HUDEP-2 (cell line): ENCODE results near the gene INPP5A.

Experiments
- DNase-seq, 76 experiments: peaks; one replicate each; lab custom pipeline; 2025; ENCODE audit not compliant: unreplicated experiment in 76 of 76; lab: John Stamatoyannopoulos, UW

Gene INPP5A

DNA sequence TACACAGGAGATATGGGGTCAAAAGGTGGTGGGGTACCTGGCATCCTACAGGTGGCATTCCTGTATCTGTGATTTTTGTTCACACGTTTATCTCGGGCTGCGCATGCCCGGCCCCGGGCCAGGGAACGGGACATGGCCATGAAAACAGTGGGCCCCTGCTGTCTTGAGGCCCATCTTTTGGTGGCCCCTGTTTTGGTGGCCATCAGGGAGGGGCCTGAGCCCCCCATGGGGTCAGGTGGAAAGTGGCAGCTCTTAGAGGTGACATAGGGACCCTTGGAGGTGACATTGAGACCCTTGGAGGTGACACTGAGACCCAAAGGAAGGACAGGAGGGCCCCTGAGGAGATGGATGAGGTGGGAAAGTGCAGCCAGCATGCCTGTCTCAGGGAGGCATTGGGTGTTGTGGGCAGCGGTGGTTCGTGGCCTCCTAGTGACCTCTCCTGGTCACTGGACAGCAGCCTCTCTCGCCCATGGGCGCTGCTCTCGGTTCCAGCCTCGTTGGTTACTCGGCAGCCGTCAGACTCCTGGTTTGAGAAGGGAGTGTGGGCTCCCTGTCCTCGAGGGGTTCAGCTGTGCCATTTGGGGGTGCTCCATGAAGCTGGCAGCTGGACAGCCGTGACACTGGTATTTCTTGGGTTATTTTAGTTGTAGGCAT is 39.9 kb downstream of the INPP5A start:
- peak in 1 of 76 experiments; percentile 8 for DNase-seq

DNA sequence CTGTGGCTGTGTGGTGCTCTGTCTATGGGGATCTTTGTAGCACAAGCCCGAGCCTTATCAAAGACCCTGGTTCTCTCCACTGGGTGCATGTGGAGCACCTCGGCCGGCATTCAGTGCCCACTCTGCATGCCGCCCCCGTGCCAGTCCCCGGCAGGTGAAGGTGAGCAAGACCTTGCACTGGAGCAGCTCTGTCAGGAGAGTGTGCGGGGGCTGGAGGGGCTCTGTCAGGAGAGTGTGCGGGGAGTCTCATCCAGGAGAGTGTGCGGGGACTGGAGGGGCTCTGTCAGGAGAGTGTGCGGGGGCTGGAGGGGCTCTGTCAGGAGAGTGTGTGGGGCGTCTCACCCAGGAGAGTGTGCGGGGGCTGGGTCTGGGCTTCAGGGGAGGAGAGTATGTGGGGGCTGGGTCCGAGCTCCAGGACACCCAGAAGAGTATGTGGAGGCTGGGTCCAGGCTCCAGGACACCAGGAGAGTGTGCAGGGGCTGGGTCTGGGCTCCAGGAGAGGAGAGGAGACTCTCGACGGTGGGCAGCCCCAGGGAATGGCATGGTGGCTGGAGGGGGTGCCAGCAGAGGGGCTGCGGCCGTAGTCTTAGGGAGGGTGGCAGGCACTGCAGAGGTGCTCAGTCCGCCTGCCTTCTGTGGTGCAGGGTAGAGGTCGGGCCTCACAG is 40.8 kb downstream of the INPP5A start:
- DNase-seq: no peak

- no peak for DNase-seq
Observed at GRCh38 chr10:132579027-132579859, 41.7 kb downstream of the INPP5A start.

DNA sequence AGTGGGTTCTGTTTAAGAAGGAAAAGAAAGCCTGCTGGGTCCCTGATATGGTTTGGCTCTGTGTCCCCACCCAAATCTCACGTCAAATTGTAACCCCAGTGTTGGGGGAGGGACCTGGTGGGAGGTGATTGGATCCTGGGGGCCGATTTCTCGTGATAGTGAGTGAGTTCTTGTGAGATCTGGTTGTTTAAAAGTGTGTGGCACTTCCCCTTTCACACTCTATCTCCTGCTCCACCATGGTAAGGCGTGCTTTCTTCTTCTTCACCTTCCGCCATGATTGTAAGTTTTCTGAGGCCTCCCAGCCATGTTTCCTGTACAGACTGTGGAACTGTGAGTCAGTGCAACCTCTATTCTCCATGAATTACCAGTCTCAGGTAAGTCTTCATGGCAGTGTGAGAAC is 42.6 kb downstream of the INPP5A start:
- no peak for DNase-seq

DNA sequence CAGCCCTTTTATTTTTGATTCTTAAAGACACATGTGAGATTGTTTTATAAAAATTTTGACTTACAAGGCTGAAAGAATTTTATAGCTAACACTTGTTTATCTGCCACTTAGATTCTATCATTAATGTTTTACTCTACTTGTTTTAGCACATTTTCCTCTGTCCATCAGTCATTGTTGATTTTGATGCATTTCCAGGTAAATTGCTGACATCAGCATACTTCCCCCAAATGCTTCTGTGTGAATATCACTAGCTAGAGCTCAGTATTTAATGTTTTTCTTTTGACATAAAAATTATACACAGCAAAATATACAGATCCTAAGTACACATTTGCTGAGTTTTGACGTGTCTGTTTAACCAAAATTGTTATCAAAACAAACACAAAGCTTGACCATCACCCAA is 43.0 kb downstream of the INPP5A start:
- no peak for DNase-seq

- no peak for DNase-seq
Observed at GRCh38 chr10:132582137-132582536, 44.5 kb downstream of the INPP5A start.

GRCh38 chr10:132582771-132583170 is 45.2 kb downstream of the INPP5A start:
- DNase-seq: no peak

DNA sequence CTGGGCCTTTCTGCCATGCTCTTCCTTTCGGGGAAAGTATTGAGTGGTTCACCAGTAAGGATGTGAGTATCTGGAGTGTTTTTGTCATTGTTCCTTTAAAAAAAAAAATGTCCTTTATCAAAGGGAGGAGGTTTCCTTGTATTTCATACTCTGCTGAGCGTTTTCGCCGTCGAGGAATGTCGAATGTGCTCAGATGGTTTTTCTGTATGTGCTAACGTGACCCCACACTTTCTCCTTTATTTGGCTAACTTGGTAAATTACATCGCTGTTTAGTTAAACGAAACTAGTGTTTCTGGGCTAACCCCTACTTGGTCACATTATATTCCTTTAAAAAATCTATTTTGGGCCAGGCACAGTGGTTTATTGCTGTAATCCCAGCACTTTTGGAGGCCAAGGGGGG is 45.9 kb downstream of the INPP5A start:
- no peak for DNase-seq

DNA sequence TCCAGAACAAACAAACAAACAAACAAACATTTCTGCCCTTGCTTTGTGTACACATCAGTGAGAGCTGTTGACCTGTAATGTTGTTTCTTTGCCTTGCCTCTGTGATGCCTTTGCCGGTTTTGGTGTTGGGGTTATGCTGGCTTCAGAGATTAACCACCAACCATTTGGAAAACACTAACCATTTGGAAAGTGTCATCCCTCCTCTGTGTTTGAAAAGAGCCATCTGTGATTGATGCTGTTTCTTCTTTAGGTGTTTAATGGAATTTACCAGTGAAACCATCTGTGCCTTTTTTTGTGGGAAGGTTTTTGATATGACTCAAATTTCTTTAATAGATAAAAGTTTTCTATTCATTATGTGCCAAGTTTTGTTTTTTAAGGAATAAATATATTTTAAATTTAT is 46.5 kb downstream of the INPP5A start:
- DNase-seq: no peak

- DNase-seq: no peak
Observed at GRCh38 chr10:132585732-132586722, 48.4 kb downstream of the INPP5A start.

GRCh38 chr10:132586739-132587138 is 49.2 kb downstream of the INPP5A start:
- DNase-seq: no peak

DNA sequence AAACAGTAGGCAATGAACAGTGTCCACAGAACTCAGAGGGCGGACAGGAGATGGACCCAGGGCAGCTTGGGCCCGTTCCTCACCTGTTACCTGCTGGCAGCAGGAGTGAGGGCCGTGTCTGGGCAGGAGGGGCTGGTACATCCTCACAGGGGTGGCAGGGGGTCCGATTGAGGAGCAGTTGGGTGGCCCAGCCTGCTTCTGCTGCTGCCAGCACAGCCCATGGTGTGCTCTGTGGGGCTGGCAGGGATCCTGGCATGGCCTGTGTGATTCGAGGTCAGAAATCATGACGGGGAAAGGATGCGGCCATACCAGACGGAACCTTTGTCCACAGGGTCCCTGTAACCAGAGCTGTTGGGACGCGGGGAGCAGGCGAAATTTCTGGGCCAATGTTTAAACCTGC is 49.6 kb downstream of the INPP5A start:
- DNase-seq: no peak

DNA sequence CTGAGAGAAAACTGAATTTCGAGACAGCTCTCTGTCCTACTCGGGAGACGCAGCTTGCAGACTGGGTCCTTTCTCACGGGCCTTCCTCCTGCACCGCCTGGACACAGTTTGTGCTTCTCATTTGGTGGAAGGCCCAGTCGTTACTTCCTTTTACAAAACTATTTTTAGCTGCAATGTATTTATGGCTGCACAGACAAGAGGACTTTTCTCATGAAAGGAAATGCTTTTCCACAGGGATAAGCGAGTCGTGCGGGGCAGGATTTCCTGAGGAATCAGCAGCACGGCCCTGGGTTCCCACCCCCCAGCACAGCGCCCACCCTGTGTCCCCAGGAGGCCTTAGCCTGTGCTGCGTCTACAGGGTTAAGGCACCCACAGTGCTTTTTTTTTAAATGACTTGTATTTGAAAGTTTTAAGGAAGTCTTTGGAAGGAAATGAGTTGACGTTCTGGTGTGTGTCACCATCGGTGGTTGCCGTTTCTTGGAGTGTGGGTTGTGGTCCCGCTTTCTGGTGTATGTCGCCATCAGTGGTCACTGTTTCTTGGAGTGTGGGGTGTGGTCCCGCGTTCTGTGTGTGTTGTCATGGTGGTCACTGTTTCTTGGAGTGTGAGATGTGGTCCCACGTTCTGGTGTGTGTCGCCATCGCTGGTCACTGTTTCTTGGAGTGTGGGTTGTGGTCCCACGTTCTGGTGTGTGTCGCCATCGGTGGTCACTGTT is 50.9 kb downstream of the INPP5A start:
- DNase-seq: no peak

DNA sequence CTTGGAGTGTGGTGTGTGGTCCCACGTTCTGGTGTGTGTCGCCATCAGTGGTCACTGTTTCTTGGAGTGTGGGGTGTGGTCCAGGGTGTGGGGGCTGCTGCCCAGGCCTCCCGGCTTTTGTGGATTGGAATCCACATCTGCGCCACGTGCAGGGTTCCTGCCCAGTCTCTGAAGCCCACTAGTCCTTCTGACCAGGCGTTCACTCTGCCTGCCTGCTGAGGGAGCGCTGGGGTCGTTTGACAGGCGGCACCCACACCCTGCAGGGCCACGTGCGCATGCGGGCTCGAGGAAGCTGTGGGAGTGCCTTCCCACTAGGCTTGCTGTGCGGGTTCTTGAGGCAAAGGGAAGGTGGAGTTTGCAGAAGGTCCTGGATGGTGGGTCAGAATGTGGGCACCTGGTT is 51.4 kb downstream of the INPP5A start:
- DNase-seq: no peak

- no peak for DNase-seq
Observed at GRCh38 chr10:132589681-132590080, 52.1 kb downstream of the INPP5A start.

DNA sequence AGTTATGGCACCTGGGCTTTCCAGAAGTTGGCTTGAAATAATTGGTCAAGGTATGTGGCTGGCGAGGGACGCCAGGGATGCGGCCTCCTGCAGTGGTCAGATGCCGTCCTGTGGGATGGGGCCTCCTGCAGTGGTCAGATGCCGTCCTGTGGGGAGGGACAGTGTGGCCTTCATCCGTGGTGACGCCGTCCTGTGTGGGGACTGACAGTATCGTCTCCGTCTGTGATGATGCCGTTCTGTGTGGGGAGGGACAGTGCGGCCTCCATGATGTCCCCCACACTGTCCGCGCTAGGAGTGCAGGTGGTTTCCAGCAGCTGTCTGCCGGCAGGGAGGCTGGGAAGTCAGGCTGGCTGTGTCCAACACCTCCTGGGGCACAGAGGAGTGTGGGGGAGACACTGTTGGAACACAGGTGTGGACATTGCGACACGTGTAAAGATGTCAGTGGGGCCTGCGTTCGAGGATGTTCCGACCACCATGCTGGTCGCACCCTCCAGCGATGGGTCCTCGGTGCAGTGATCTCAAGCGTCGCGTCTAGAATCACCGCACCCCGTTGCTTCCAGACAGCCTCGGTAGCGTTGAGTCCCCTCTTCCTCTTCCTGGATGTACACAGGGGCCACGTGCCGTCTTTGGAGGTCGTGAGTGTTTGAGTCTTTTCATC is 52.6 kb downstream of the INPP5A start:
- no peak for DNase-seq

- no peak for DNase-seq
Observed at GRCh38 chr10:132590752-132591121, 53.1 kb downstream of the INPP5A start.

DNA sequence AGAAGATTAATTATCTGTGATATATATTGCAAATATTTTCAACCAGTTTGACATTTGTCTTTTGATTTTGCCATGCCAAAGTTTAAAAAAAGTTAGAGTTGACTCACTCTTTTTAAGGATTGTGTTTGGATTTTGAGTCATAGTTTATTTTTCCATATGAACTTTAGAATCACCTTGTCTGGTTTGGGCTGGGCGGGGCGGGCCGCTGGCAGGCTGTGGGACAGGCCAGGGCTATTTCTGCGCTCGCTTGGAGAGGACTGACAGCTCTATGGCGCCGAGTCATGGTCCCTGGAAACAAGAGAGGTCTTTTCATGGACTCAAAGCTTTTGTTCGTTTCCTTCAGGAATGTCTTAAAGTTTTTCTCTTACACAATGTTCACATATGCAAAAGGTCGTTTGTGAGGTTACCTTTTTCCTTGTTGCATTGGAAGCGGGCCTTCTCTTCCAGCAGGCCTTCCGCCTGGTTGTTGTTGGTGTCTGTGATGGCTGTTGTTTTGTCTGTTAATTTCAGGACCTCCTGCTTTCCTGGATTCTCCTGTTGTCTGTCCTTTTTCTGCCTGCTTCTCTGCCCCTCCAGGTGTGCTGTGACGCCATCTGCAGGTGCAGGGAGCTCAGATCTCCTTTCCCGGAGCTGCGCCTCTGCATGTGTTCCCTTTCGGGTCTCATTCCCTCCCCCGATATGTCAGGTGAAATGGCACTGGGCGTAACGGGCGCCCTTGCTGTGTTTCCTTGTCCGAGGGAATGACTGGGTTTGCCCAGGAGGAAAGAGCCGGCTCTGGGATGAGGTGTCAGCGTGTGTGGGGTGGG is 53.8 kb downstream of the INPP5A start:
- DNase-seq: no peak
